Upper lobe of right lung (tissue), 1 donor: ENCODE measurements around the gene CSRP1. TPM values are rescaled to one million over a fixed set of nuclear protein-coding genes. Genes with fewer than 3 reads are reported as not detected.
"Not testable (repeated sequence)": the region's sequence is repeated elsewhere in the genome, so short reads cannot be mapped to it uniquely, and the experiment has no call there.

Experiments
- ATAC-seq: fragments of 200-7000 bp; cut with Tn5 transposase; one replicate; pipeline ENCODE4 v1.9.1; 2020; ENCODE audit warnings: mild to moderate bottlenecking, moderate library complexity
- DNase-seq: peaks from one replicate; pipeline ENCODE4 v3.0.0-alpha.2; 2020
- H3K27ac ChIP-seq: fragments of 200-600 bp; one replicate; pipeline ENCODE4 v1.8.0; 2022
- H3K27me3 ChIP-seq: fragments of 200-600 bp; one replicate; pipeline ENCODE4 v1.8.0; 2022; ENCODE audit warnings: mild to moderate bottlenecking
- H3K36me3 ChIP-seq: fragments of 200-600 bp; one replicate; pipeline ENCODE4 v1.8.0; 2022
- H3K4me1 ChIP-seq: fragments of 200-600 bp; one replicate; pipeline ENCODE4 v1.8.0; 2022
- H3K4me3 ChIP-seq: fragments of 200-600 bp; one replicate; pipeline ENCODE4 v1.8.0; 2022; ENCODE audit warnings: mild to moderate bottlenecking
- H3K9me3 ChIP-seq: fragments of 200-600 bp; one replicate; pipeline ENCODE4 v1.8.0; 2022
- intact Hi-C: fragments of 100-400 bp; cut with DNase I; formaldehyde crosslinking; loops from one replicate; pipeline ENCODE4 v1.11.0; 2022
- total RNA-seq: library from RNA; stranded (reverse); fragmentation: NEBNext Ultra II Directional; extraction: Animal tissue kit (Norgen Biotek cat#: 25700); gene quantifications from one replicate; pipeline ENCODE4 v1.2.1, GENCODE V29; 2021
- TF ChIP-seq, protein P1 (sequence below): fragments of 200-600 bp; IDR thresholded peaks from one replicate; pipeline ENCODE4 v1.8.0; 2022; ENCODE audit warnings: antibody characterized with exemption
- donor health status: DM: no; HTN: yes; CAD: no; lungs with severe emphysema.

The CSRP1 gene
- total RNA-seq, 1 donor from 2014 or later: 280 TPM

DNA sequence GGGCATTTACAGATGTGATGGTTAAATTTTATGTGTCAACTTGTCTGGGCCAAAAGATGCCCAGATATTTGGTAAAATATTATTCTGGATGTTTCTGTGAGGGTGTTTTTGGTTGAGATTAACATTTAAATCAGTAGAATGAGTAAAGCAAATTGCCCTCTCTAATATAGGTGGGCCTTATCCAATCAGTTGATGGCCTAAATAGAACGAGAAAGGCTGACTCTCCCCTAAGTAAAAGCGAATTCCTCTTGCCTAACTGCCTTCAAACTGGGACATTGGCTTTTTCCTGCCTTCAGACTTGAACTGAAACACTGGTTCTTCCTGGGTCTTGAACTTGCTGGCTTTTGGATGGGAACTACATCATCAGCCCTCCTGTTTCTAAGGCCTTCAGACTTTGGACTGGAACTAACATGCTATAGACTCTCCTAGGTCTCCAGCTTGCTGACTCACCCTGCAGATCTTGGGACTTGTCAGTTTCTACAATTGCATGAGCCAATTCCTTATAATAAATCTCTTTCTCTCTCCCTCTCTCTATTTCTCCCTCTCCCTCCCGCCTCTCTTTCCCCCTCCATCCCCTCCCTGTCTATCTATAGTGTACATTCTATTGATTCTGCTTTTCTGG, 21.8 kb upstream of the CSRP1 start:
- no peaks in the 10 kb centered on the region for H3K27me3 ChIP-seq
- no peak overlapping the region for H3K27ac ChIP-seq
- DNase-seq (no peak), ATAC-seq (no peak)
- H3K36me3 ChIP-seq: no peaks in the 10 kb centered on the region
- H3K4me3 ChIP-seq: no peak overlapping the region
- no peaks in the 10 kb centered on the region for H3K9me3 ChIP-seq
- TF ChIP-seq, protein P1, sequence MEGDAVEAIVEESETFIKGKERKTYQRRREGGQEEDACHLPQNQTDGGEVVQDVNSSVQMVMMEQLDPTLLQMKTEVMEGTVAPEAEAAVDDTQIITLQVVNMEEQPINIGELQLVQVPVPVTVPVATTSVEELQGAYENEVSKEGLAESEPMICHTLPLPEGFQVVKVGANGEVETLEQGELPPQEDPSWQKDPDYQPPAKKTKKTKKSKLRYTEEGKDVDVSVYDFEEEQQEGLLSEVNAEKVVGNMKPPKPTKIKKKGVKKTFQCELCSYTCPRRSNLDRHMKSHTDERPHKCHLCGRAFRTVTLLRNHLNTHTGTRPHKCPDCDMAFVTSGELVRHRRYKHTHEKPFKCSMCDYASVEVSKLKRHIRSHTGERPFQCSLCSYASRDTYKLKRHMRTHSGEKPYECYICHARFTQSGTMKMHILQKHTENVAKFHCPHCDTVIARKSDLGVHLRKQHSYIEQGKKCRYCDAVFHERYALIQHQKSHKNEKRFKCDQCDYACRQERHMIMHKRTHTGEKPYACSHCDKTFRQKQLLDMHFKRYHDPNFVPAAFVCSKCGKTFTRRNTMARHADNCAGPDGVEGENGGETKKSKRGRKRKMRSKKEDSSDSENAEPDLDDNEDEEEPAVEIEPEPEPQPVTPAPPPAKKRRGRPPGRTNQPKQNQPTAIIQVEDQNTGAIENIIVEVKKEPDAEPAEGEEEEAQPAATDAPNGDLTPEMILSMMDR: no peak
- H3K4me1 ChIP-seq: peaks cover 14% of the 10 kb centered on the region
- intact Hi-C loops: no loop called here

DNA sequence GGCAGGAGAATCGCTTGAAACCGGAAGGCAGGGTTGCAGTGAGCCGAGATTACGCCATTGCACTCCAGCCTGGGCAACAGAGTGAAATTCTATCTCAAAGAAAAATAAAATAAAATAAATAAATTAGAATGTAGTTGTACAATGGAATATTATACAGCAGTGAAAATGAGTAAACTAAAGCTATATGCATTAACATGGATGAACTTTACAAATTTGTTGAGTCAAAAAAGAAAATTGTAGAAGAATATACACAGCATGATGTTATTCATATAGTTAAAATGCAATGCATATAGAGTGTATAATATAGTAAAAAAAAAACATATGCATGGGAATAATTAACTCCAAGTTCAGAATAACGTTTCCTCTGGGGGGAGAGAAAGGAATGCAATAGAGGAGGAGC, 21.0 kb upstream of the CSRP1 start:
- TF ChIP-seq, protein P1: no peak
- H3K27me3 ChIP-seq: no peaks in the 10 kb centered on the region
- no peak for ATAC-seq
- no peaks in the 10 kb centered on the region for H3K9me3 ChIP-seq
- H3K4me1 ChIP-seq: peaks cover 14% of the 10 kb centered on the region
- no peak overlapping the region for H3K27ac ChIP-seq
- no peak overlapping the region for H3K4me3 ChIP-seq
- DNase-seq: no peak
- no peaks in the 10 kb centered on the region for H3K36me3 ChIP-seq
- intact Hi-C loops: no loop called here

DNA sequence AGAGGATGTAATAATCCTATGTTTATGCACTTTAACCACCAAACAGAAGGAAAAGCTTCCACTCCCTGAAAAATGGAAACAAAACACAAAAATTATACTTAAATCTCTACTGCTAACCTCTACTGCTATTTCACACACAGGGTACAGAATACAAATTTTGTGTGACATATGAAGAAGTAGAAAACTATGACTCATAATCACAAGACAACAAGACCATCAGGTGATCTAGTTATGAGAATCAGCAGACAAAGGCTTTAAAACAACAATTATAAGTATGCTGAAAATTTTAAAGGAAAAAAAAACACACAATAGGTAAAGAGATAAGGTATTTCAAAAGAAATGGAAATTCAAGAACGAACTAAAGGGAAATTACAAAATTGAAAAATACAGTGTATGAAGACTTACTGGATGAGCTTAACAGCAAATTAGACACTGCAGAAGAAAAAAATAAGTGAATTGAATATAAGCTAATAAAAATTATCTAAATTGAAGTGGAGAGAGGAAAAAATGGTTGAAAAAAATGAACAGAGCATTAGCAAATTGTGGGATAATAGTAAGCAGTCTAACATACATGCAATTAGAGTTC, 18.4 kb upstream of the CSRP1 start:
- Histone ChIP-seq H3K9me3 (no peaks in the 10 kb centered on the region), H3K4me3 (no peak overlapping the region), H3K27me3 (no peaks in the 10 kb centered on the region), H3K27ac (no peak overlapping the region), H3K36me3 (no peaks in the 10 kb centered on the region), H3K4me1 (no peaks in the 10 kb centered on the region)
- intact Hi-C loops: no loop called here
- TF ChIP-seq, protein P1: no peak
- ATAC-seq (no peak), DNase-seq (no peak)

DNA sequence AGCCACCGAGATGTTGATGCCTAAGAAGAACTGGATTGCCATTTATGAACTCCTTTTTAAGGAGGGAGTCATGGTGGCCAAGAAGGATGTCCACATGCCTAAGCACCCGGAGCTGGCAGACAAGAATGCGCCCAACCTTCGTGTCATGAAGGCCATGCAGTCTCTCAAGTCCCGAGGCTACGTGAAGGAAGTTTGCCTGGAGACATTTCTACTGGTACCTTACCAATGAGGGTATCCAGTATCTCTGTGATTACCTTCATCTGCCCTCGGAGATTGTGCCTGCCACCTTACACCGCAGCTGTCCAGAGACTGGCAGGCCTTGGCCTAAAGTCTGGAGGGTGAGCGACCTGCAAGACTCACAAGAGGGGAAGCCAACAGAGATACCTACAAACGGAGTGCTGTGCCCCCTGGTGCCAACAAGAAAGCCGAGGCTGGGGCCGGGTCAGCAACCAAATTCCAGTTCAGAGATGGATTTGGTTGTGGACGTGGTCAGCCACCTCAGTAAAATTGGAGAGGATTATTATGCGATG, 13.2 kb upstream of the CSRP1 start:
- H3K4me1 ChIP-seq, H3K27ac ChIP-seq, H3K9me3 ChIP-seq, DNase-seq, H3K4me3 ChIP-seq, intact Hi-C loops, ATAC-seq, H3K36me3 ChIP-seq, H3K27me3 ChIP-seq: not testable (repeated sequence)

DNA sequence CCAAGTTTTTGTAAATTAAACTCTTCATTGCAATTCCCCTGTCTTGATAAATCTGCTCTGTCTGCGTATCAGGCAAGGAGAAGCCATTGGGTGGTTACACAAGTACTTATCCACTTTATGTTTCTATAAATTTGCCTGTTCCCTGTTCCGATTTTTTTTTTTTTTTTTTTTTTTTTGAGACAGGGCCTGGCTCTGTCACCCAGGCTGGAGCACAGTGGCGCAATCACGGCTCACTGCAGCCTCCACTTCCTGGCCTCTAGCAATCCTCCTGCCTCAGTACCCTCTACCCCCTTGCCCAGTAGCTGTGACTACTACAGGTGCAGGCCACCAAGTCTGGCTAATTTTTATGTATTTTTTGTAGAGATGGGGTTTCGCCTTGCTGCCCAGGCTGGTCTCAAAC, 11.1 kb upstream of the CSRP1 start:
- DNase-seq (no peak), ATAC-seq (peak; percentile 49)
- H3K4me1 ChIP-seq: peaks cover 2% of the 10 kb centered on the region
- no peaks in the 10 kb centered on the region for H3K36me3 ChIP-seq
- H3K27me3 ChIP-seq: no peaks in the 10 kb centered on the region
- intact Hi-C loops: no loop called here
- TF ChIP-seq, protein P1: no peak
- no peak overlapping the region for H3K27ac ChIP-seq
- H3K9me3 ChIP-seq: no peaks in the 10 kb centered on the region
- H3K4me3 ChIP-seq: no peak overlapping the region

DNA sequence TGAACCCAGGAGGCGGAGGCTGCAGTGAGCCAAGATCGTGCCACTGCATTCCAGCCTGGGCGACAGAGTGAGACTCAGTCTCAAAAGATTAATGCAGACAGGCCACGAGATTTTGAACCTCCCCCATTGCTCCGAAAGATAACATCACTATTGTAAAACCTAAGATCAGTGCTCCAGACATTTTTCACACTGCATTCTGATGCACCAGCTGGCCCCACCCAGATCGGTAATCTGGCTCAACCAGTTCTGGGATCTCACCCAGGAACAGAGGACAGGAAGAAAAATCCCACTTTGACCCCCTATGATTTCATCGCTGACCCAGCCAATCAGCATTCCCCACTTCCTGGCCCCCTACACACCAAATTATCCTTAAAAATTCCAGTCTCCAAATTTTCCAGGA, 10.7 kb upstream of the CSRP1 start:
- ATAC-seq (no peak), DNase-seq (no peak)
- Histone ChIP-seq H3K27ac (no peak overlapping the region), H3K4me3 (no peak overlapping the region), H3K36me3 (no peaks in the 10 kb centered on the region), H3K4me1 (peaks cover 7% of the 10 kb centered on the region), H3K27me3 (no peaks in the 10 kb centered on the region), H3K9me3 (no peaks in the 10 kb centered on the region)
- TF ChIP-seq, protein P1: no peak
- intact Hi-C loops: no loop called here
